Breast epithelium (tissue), 3 donors: ENCODE measurements around the gene PTPRH.

Source experiments
- POLR2A ChIP-seq: fragments of 450-650 bp; IDR thresholded peaks from one replicate; pipeline ENCODE4 v1.6.1; 2016; ENCODE audit warnings: antibody characterized with exemption, mild to moderate bottlenecking, moderate library complexity
- TF ChIP-seq, protein P1 (sequence below), 3 donors: fragments of 450-650 bp; IDR thresholded peaks; one replicate each; pipeline ENCODE4 v1.5.1; 2016 to 2017; ENCODE audit warnings: antibody characterized with exemption in 3 of 3, mild to moderate bottlenecking in 3 of 3, moderate library complexity in 3 of 3

DNA sequence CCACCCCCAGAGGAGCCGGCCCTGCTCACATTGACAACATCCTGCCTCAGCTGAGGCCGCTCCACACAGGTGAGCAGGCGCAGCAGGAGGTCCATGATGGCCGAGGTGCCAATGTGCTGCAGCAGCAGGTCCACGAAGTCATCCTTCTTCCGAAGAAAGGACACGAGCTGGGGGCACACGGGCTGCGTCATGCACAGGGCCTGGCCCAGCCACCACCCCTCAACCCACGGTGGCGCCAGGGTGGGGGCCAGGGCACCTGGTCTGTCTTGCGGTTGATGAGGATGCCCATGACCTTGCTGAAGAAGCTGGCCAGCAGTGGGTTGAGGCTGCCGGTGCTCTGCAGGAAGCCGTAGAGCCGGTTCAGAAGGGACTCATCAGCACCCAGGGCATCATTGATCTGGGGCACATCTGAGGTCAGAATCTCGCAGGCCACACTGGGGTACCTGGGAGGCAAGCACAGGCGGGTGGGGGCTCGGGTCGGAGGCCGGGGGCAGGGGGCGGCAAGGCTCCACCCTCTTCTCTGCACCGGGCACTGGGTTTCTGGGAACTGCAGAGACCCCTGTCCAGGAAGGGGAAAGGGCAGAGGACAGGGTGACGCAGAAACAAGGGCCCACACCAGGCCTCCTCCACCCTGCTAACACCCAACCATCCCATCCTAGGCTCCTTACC lies 36.1 kb upstream of the PTPRH start:
- TF ChIP-seq, protein P1, sequence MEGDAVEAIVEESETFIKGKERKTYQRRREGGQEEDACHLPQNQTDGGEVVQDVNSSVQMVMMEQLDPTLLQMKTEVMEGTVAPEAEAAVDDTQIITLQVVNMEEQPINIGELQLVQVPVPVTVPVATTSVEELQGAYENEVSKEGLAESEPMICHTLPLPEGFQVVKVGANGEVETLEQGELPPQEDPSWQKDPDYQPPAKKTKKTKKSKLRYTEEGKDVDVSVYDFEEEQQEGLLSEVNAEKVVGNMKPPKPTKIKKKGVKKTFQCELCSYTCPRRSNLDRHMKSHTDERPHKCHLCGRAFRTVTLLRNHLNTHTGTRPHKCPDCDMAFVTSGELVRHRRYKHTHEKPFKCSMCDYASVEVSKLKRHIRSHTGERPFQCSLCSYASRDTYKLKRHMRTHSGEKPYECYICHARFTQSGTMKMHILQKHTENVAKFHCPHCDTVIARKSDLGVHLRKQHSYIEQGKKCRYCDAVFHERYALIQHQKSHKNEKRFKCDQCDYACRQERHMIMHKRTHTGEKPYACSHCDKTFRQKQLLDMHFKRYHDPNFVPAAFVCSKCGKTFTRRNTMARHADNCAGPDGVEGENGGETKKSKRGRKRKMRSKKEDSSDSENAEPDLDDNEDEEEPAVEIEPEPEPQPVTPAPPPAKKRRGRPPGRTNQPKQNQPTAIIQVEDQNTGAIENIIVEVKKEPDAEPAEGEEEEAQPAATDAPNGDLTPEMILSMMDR (IDR thresholded peaks at IDR 0.05) = no peak
- no peak for TF ChIP-seq POLR2A
